Measurements from ENCODE around the gene MDP1. TPM values are rescaled to one million over a fixed set of nuclear protein-coding genes. Genes with fewer than 3 reads are reported as not detected.
A peak's percentile ranks its signal among the peaks of the same experiment; 100 is the strongest.

Gene MDP1
- total RNA-seq, 2 donors from 2014 or later = 21.0 to 25.0 TPM

DNA sequence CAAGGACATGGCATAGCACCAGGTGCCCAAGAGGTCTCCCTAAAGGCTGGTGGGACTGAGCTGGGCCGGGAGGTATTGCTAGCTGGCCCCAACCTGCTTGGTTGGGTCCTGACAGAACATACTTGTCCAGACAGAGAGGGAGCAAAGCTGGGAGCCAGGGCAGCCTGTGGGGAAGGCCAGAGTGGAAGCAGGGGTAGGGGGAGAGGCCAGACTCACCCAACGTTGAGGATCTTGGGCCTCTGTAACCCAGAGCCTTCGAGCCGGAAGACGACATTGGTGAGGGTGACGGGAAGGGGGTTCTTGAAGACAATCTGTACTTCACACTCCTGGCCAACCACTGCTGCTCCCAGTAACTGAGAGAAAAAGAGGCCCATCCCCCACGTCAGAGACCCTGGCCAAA is 38.1 kb upstream of the MDP1 start:
- Mint-ChIP-seq H3K4me3 (no peak overlapping the region), H3K27ac (no peak overlapping the region), H3K9me3 (no peaks in the 10 kb centered on the region), H3K27me3 (ENCODE audit: insufficient read depth) (no peaks in the 10 kb centered on the region), H3K4me1 (no peaks in the 10 kb centered on the region), H3K36me3 (ENCODE audit: low read depth) (peaks cover 4% of the 10 kb centered on the region)
- no peak overlapping the region for H3K4me3 ChIP-seq (ENCODE audit: low read length)
- no peaks in the 10 kb centered on the region for H3K4me1 ChIP-seq (ENCODE audit: control insufficient read depth, insufficient read depth, low read length)
- TF ChIP-seq, protein P1, sequence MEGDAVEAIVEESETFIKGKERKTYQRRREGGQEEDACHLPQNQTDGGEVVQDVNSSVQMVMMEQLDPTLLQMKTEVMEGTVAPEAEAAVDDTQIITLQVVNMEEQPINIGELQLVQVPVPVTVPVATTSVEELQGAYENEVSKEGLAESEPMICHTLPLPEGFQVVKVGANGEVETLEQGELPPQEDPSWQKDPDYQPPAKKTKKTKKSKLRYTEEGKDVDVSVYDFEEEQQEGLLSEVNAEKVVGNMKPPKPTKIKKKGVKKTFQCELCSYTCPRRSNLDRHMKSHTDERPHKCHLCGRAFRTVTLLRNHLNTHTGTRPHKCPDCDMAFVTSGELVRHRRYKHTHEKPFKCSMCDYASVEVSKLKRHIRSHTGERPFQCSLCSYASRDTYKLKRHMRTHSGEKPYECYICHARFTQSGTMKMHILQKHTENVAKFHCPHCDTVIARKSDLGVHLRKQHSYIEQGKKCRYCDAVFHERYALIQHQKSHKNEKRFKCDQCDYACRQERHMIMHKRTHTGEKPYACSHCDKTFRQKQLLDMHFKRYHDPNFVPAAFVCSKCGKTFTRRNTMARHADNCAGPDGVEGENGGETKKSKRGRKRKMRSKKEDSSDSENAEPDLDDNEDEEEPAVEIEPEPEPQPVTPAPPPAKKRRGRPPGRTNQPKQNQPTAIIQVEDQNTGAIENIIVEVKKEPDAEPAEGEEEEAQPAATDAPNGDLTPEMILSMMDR (conservative IDR thresholded peaks at IDR 0.05) = no peak
- WGBS, 2 experiments (ENCODE audit: insufficient coverage in 1 of 2, insufficient read length in 1 of 2) = 85 to 92% methylated on average over 2 to 7 of the region's 7 CpGs
- no peaks in the 10 kb centered on the region for H3K36me3 ChIP-seq (ENCODE audit: control insufficient read depth, insufficient read depth, low read length)
- H3K9ac ChIP-seq (ENCODE audit: extremely low read depth, low read length, poor library complexity, severe bottlenecking) = no peak overlapping the region
- no peaks in the 10 kb centered on the region for H3K9me3 ChIP-seq (ENCODE audit: control insufficient read depth, low read length)
- H3K27me3 ChIP-seq (ENCODE audit: control insufficient read depth, insufficient read depth, low read length, poor library complexity, severe bottlenecking) = no peaks in the 10 kb centered on the region
- no peak for DNase-seq
- no peak overlapping the region for H3K27ac ChIP-seq (ENCODE audit: low read depth, low read length)

DNA sequence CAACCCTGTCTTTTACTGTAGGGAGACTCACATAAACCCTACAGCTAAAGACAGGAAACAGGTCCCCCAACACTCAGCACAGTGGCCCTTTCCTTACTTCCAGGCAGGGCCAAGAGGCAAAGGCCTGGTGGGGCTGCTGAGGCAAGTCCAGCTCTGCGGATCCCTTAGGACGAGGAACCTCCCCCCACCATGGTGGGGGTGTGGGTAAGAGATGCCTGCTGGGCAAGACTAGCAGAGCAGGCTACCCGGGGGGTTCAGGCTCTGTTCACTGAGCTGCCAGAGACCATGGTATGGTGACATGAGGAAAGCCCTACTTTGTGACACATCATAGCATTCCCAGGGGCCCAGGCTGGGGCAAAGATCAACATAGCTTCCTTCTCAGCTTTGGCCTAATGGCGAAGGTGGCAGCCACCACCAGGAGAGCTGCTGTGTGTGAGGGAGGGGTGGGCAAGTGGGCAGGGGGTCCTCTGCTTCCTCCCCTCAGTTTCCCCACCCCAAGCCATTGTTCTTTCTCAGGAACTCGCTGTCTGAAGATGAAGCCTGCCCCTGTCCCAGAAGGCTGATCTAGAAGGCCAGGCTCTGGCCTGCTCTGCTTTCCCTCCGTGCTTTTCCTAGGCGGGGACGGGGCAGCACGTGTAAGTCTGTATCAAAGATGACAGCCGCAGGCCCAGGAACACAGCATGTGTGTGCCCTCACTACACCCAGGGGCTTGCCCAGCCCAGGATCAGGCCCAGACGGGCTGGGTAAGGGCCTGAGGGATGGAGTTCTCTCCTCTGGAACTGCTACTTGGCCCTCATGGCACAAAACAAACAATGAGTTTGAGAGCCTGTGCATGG is 36.6 kb upstream of the MDP1 start:
- no peaks in the 10 kb centered on the region for H3K9me3 Mint-ChIP-seq
- WGBS, 2 experiments (ENCODE audit: insufficient coverage in 1 of 2, insufficient read length in 1 of 2) = 86 to 93% methylated on average over 2 to 11 of the region's 11 CpGs

DNA sequence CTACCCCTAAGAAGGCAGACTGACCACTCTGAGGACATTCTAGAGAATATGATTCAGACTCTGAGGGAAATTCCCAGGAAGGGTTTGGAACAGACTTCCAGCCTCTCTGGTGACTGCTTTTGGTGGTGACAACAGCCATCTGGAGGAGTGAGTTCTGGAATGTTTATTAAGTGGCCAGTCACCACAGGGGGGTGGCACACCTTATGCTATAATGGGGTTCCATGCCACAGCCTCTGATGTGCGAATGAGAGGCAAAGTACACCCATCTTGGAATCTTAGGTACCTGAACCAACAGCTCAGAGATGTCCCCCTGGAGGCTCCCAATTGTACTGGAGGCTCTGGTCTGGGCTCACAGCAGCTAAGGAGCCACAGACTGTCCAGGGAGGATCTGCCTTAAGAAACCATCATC is 36.0 kb upstream of the MDP1 start:
- no peak overlapping the region for H3K27ac Mint-ChIP-seq
- no peaks in the 10 kb centered on the region for H3K27me3 ChIP-seq (ENCODE audit: control insufficient read depth, insufficient read depth, low read length, poor library complexity, severe bottlenecking)
- H3K4me1 Mint-ChIP-seq = no peaks in the 10 kb centered on the region
- H3K36me3 ChIP-seq (ENCODE audit: control insufficient read depth, insufficient read depth, low read length) = no peaks in the 10 kb centered on the region
- no peak overlapping the region for H3K4me3 Mint-ChIP-seq
- H3K4me1 ChIP-seq (ENCODE audit: control insufficient read depth, insufficient read depth, low read length) = no peaks in the 10 kb centered on the region
- H3K9ac ChIP-seq (ENCODE audit: extremely low read depth, low read length, poor library complexity, severe bottlenecking) = no peak overlapping the region
- no peak overlapping the region for H3K27ac ChIP-seq (ENCODE audit: low read depth, low read length)
- 86 to 95% methylated on average over 1 of the region's 1 CpG for WGBS, 2 experiments (ENCODE audit: insufficient coverage in 1 of 2, insufficient read length in 1 of 2)
- peaks cover 4% of the 10 kb centered on the region for H3K36me3 Mint-ChIP-seq (ENCODE audit: low read depth)
- H3K9me3 Mint-ChIP-seq = no peaks in the 10 kb centered on the region
- TF ChIP-seq, protein P1 (conservative IDR thresholded peaks at IDR 0.05) = peak; percentile 54
- H3K4me3 ChIP-seq (ENCODE audit: low read length) = no peak overlapping the region
- DNase-seq = peak; percentile 59
- H3K9me3 ChIP-seq (ENCODE audit: control insufficient read depth, low read length) = no peaks in the 10 kb centered on the region
- peaks cover 5% of the 10 kb centered on the region for H3K27me3 Mint-ChIP-seq (ENCODE audit: insufficient read depth)

More for the DNA sequence above, 36.6 kb upstream of the MDP1 start:
- H3K36me3 ChIP-seq (ENCODE audit: control insufficient read depth, insufficient read depth, low read length) = no peaks in the 10 kb centered on the region
- H3K4me3 Mint-ChIP-seq = no peak overlapping the region
- no peak overlapping the region for H3K4me3 ChIP-seq (ENCODE audit: low read length)
- TF ChIP-seq, protein P1 (conservative IDR thresholded peaks at IDR 0.05) = no peak
- no peaks in the 10 kb centered on the region for H3K27me3 ChIP-seq (ENCODE audit: control insufficient read depth, insufficient read depth, low read length, poor library complexity, severe bottlenecking)
- H3K27me3 Mint-ChIP-seq (ENCODE audit: insufficient read depth) = peaks cover 2% of the 10 kb centered on the region
- no peaks in the 10 kb centered on the region for H3K4me1 ChIP-seq (ENCODE audit: control insufficient read depth, insufficient read depth, low read length)
- peaks cover 4% of the 10 kb centered on the region for H3K36me3 Mint-ChIP-seq (ENCODE audit: low read depth)
- H3K27ac ChIP-seq (ENCODE audit: low read depth, low read length) = no peak overlapping the region
- DNase-seq = no peak
- H3K4me1 Mint-ChIP-seq = no peaks in the 10 kb centered on the region
- no peak overlapping the region for H3K9ac ChIP-seq (ENCODE audit: extremely low read depth, low read length, poor library complexity, severe bottlenecking)
- no peaks in the 10 kb centered on the region for H3K9me3 ChIP-seq (ENCODE audit: control insufficient read depth, low read length)
- no peak overlapping the region for H3K27ac Mint-ChIP-seq

All from endodermal cell (in vitro differentiated cells).